ENCODE measurements around the gene TRPC1. TPM values are rescaled to one million over a fixed set of nuclear protein-coding genes. Genes with fewer than 3 reads are reported as not detected.

The TRPC1 gene
- total RNA-seq, 2 donors from 2014 or later = 1.8 to 2.2 TPM

GRCh38 chr3:142817356-142817755 is 93.5 kb downstream of the TRPC1 start:
- Histone ChIP-seq H3K4me1 (no peaks in the 10 kb centered on the region), H3K27ac (no peak overlapping the region), H3K9ac (ENCODE audit: low read depth in 2 of 2, low read length in 2 of 2) (no peak overlapping the region), H3K27me3 (no peaks in the 10 kb centered on the region), H3K9me3 (no peaks in the 10 kb centered on the region), H3K4me3 (no peak overlapping the region), H3K36me3 (no peaks in the 10 kb centered on the region)
- intact Hi-C loops (cut with DNase I) = no loop called here
- no peak for TF ChIP-seq CTCF (IDR thresholded peaks at IDR 0.05)
- DNase-seq = no peak

- no peak for DNase-seq
- Histone ChIP-seq H3K36me3 (no peaks in the 10 kb centered on the region), H3K9me3 (no peaks in the 10 kb centered on the region), H3K4me3 (no peak overlapping the region), H3K4me1 (no peaks in the 10 kb centered on the region), H3K9ac (ENCODE audit: low read depth in 2 of 2, low read length in 2 of 2) (no peak overlapping the region), H3K27ac (no peak overlapping the region), H3K27me3 (no peaks in the 10 kb centered on the region)
- TF ChIP-seq CTCF (IDR thresholded peaks at IDR 0.05) = no peak
- intact Hi-C loops (cut with DNase I) = no loop called here
Measured at GRCh38 chr3:142817897-142818296, 94.1 kb downstream of the TRPC1 start.

GRCh38 chr3:142818651-142819050 is 94.8 kb downstream of the TRPC1 start:
- intact Hi-C loops (cut with DNase I) = no loop called here
- Histone ChIP-seq H3K27me3 (no peaks in the 10 kb centered on the region), H3K9me3 (no peaks in the 10 kb centered on the region), H3K36me3 (no peaks in the 10 kb centered on the region), H3K4me3 (no peak overlapping the region), H3K4me1 (no peaks in the 10 kb centered on the region), H3K9ac (ENCODE audit: low read depth in 2 of 2, low read length in 2 of 2) (no peak overlapping the region), H3K27ac (no peak overlapping the region)
- TF ChIP-seq CTCF (IDR thresholded peaks at IDR 0.05) = no peak
- DNase-seq = no peak

- Histone ChIP-seq H3K4me1 (no peaks in the 10 kb centered on the region), H3K27ac (no peak overlapping the region), H3K9ac (ENCODE audit: low read depth in 2 of 2, low read length in 2 of 2) (no peak overlapping the region), H3K36me3 (no peaks in the 10 kb centered on the region), H3K9me3 (no peaks in the 10 kb centered on the region), H3K27me3 (no peaks in the 10 kb centered on the region), H3K4me3 (no peak overlapping the region)
- DNase-seq = no peak
- no peak for TF ChIP-seq CTCF (IDR thresholded peaks at IDR 0.05)
- intact Hi-C loops (cut with DNase I) = no loop called here
Measured at GRCh38 chr3:142819179-142819578, 95.3 kb downstream of the TRPC1 start.

- no peaks in the 10 kb centered on the region for H3K36me3 ChIP-seq
- no peaks in the 10 kb centered on the region for H3K4me1 ChIP-seq
- intact Hi-C loops (cut with DNase I) = loop anchor here (10.0 kb wide), 1 partner anchor 244 kb away; no protein-coding TSS in a partner anchor
- no peaks in the 10 kb centered on the region for H3K27me3 ChIP-seq
- TF ChIP-seq CTCF (IDR thresholded peaks at IDR 0.05) = peak; percentile 84
- no peaks in the 10 kb centered on the region for H3K9me3 ChIP-seq
- H3K9ac ChIP-seq (ENCODE audit: low read depth in 2 of 2, low read length in 2 of 2) = no peak overlapping the region
- H3K27ac ChIP-seq = no peak overlapping the region
- H3K4me3 ChIP-seq = no peak overlapping the region
- DNase-seq = peak; percentile 84
Measured at GRCh38 chr3:142828703-142829305, 105.0 kb downstream of the TRPC1 start.
